ENCODE measurements around the gene TAC1.
"Not testable (repeated sequence)": the region's sequence is repeated elsewhere in the genome, so short reads cannot be mapped to it uniquely, and the experiment has no call there.

The TAC1 gene

GRCh38 chr7:97731736-97732564 lies at the start of gene TAC1:
TAC1 (plus strand) TSS chr7:97732086; CDS start chr7:97732613, 527 bp downstream.
- no peak for DNase-seq (ENCODE audit: low spot score)

- no peak for DNase-seq (ENCODE audit: low spot score)
These were observed 45.9 kb upstream of the TAC1 start for GRCh38 chr7:97685952-97686351.

GRCh38 chr7:97693586-97693985 lies 38.3 kb upstream of the TAC1 start:
- DNase-seq (ENCODE audit: low spot score): no peak

- no peak for DNase-seq (ENCODE audit: low spot score)
These were observed 37.5 kb upstream of the TAC1 start for GRCh38 chr7:97694355-97694754.

GRCh38 chr7:97697396-97697795 lies 34.5 kb upstream of the TAC1 start:
- DNase-seq (ENCODE audit: low spot score): no peak

GRCh38 chr7:97722386-97722785 lies 9.5 kb upstream of the TAC1 start:
- DNase-seq (ENCODE audit: low spot score): no peak

GRCh38 chr7:97732565-97733275 lies 834 bp downstream of the TAC1 start:
- no peak for DNase-seq (ENCODE audit: low spot score)

- DNase-seq (ENCODE audit: low spot score): no peak
These were observed 1.6 kb downstream of the TAC1 start for GRCh38 chr7:97733276-97734161.

GRCh38 chr7:97734255-97734654 lies 2.4 kb downstream of the TAC1 start:
- no peak for DNase-seq (ENCODE audit: low spot score)

- DNase-seq (ENCODE audit: low spot score): no peak
These were observed 3.2 kb downstream of the TAC1 start for GRCh38 chr7:97735075-97735474.

- no peak for DNase-seq (ENCODE audit: low spot score)
These were observed 16.6 kb downstream of the TAC1 start for GRCh38 chr7:97748482-97748881.

- DNase-seq (ENCODE audit: low spot score): no peak
These were observed 19.7 kb downstream of the TAC1 start for GRCh38 chr7:97751566-97751965.

GRCh38 chr7:97752215-97752614 lies 20.3 kb downstream of the TAC1 start:
- no peak for DNase-seq (ENCODE audit: low spot score)

GRCh38 chr7:97757824-97758223 lies 25.9 kb downstream of the TAC1 start:
- no peak for DNase-seq (ENCODE audit: low spot score)

GRCh38 chr7:97770850-97771249 lies 39.0 kb downstream of the TAC1 start:
- no peak for DNase-seq (ENCODE audit: low spot score)

- DNase-seq (ENCODE audit: low spot score): no peak
These were observed 39.7 kb downstream of the TAC1 start for GRCh38 chr7:97771576-97771975.

GRCh38 chr7:97772045-97772901 lies 40.4 kb downstream of the TAC1 start:
- no peak for DNase-seq (ENCODE audit: low spot score)

- DNase-seq (ENCODE audit: low spot score): not testable (repeated sequence)
These were observed 54.5 kb downstream of the TAC1 start for GRCh38 chr7:97786398-97786797.
